WTC11 (cell line): ENCODE data around the gene WDR38. TPM values are rescaled to one million over a fixed set of nuclear protein-coding genes. Genes with fewer than 3 reads are reported as not detected.

Experiments used
- ATF1 ChIP-seq: sonication (generic); formaldehyde crosslinking; IDR thresholded peaks from 2 replicates; pipeline ENCODE4 v1.8.1; 2023; ENCODE audit warnings: mild to moderate bottlenecking, moderate library complexity, missing genetic modification reagents
- ELF4 ChIP-seq: sonication (generic); formaldehyde crosslinking; IDR thresholded peaks from 2 replicates; pipeline ENCODE4 v1.8.1; 2022; ENCODE audit warnings: low read depth, mild to moderate bottlenecking, moderate library complexity, missing genetic modification reagents
- ESRRA ChIP-seq: sonication (generic); formaldehyde crosslinking; IDR thresholded peaks from 2 replicates; pipeline ENCODE4 v1.8.1; 2022; ENCODE audit warnings: mild to moderate bottlenecking, missing genetic modification reagents, borderline replicate concordance
- ETV6 ChIP-seq: sonication (generic); formaldehyde crosslinking; IDR thresholded peaks from 2 replicates; pipeline ENCODE4 v1.8.1; 2022; ENCODE audit warnings: mild to moderate bottlenecking, missing genetic modification reagents
- FOXJ3 ChIP-seq: sonication (generic); formaldehyde crosslinking; IDR thresholded peaks from 2 replicates; pipeline ENCODE4 v1.9.0; 2021; ENCODE audit warnings: missing genetic modification reagents, mild to moderate bottlenecking, borderline replicate concordance
- FOXP1 ChIP-seq: sonication (generic); formaldehyde crosslinking; IDR thresholded peaks from 2 replicates; pipeline ENCODE4 v1.8.0; 2022; ENCODE audit warnings: missing genetic modification reagents, mild to moderate bottlenecking, moderate library complexity, borderline replicate concordance
- GABPB1 ChIP-seq: sonication (generic); formaldehyde crosslinking; IDR thresholded peaks from 2 replicates; pipeline ENCODE4 v1.8.1; 2023; ENCODE audit warnings: mild to moderate bottlenecking, missing genetic modification reagents
- GTF2I ChIP-seq: fragments of 250-450 bp; sonication (Bioruptor Pico); conservative IDR thresholded peaks from 2 replicates; pipeline ENCODE4 v1.4.0; 2021; ENCODE audit warnings: mild to moderate bottlenecking
- IRF2 ChIP-seq: sonication (generic); formaldehyde crosslinking; IDR thresholded peaks from 2 replicates; pipeline ENCODE4 v1.8.0; 2022; ENCODE audit warnings: low read depth, missing genetic modification reagents, borderline replicate concordance
- JUN ChIP-seq: sonication (generic); formaldehyde crosslinking; IDR thresholded peaks from 2 replicates; pipeline ENCODE4 v1.8.0; 2023; ENCODE audit warnings: mild to moderate bottlenecking, missing genetic modification reagents
- MXD4 ChIP-seq: fragments of 250-450 bp; sonication (Bioruptor Pico); IDR thresholded peaks from 2 replicates; pipeline ENCODE4 v1.8.0; 2021; ENCODE audit warnings: mild to moderate bottlenecking, moderate library complexity, borderline replicate concordance
- NFE2L1 ChIP-seq: sonication (generic); formaldehyde crosslinking; IDR thresholded peaks from 2 replicates; pipeline ENCODE4 v1.8.1; 2023; ENCODE audit warnings: missing genetic modification reagents
- NR1H2 ChIP-seq: sonication (generic); formaldehyde crosslinking; IDR thresholded peaks from 2 replicates; pipeline ENCODE4 v1.9.0; 2021; ENCODE audit warnings: mild to moderate bottlenecking, moderate library complexity, missing genetic modification reagents
- NR2C2 ChIP-seq: sonication (generic); formaldehyde crosslinking; IDR thresholded peaks from 2 replicates; pipeline ENCODE4 v1.8.0; 2022; ENCODE audit warnings: mild to moderate bottlenecking, missing genetic modification reagents
- RORB ChIP-seq: fragments of 250-450 bp; sonication (Bioruptor Pico); IDR thresholded peaks from 2 replicates; pipeline ENCODE4 v1.9.0; 2021; ENCODE audit warnings: mild to moderate bottlenecking
- SMAD3 ChIP-seq: sonication (generic); formaldehyde crosslinking; IDR thresholded peaks from 2 replicates; pipeline ENCODE4 v1.8.0; 2022; ENCODE audit warnings: missing genetic modification reagents, mild to moderate bottlenecking, borderline replicate concordance
- SMAD4 ChIP-seq: sonication (generic); formaldehyde crosslinking; IDR thresholded peaks from 2 replicates; pipeline ENCODE4 v1.8.0; 2022; ENCODE audit warnings: mild to moderate bottlenecking, missing genetic modification reagents
- ZNF138 ChIP-seq: sonication (generic); formaldehyde crosslinking; conservative IDR thresholded peaks from 2 replicates; pipeline ENCODE4 v1.8.1; 2022; ENCODE audit warnings: mild to moderate bottlenecking, moderate library complexity, missing genetic modification reagents
- ZNF396 ChIP-seq: fragments of 250-450 bp; sonication (Bioruptor Pico); IDR thresholded peaks from 2 replicates; pipeline ENCODE4 v1.8.0; 2021; ENCODE audit warnings: mild to moderate bottlenecking, moderate library complexity, borderline replicate concordance
- ZNF671 ChIP-seq: fragments of 250-450 bp; sonication (Bioruptor Pico); IDR thresholded peaks from 2 replicates; pipeline ENCODE4 v1.8.0; 2021; ENCODE audit warnings: mild to moderate bottlenecking
- total RNA-seq: library from RNA; stranded (reverse); gene quantifications from 3 replicates; pipeline ENCODE4 v1.2.3, GENCODE V29; 2021
- TF ChIP-seq, protein P1 (sequence below): sonication (generic); formaldehyde crosslinking; conservative IDR thresholded peaks from 2 replicates; pipeline ENCODE4 v1.8.1; 2022; ENCODE audit warnings: mild to moderate bottlenecking, missing genetic modification reagents
- TF ChIP-seq, protein P2 (sequence below): fragments of 200-600 bp; IDR thresholded peaks from 2 replicates; pipeline ENCODE4 v1.8.0; 2022; ENCODE audit warnings: antibody characterized with exemption
- TF ChIP-seq, protein P3 (sequence below): sonication (generic); formaldehyde crosslinking; IDR thresholded peaks from 2 replicates; pipeline ENCODE4 v1.8.0; 2022; ENCODE audit warnings: mild to moderate bottlenecking, missing genetic modification reagents
- TF ChIP-seq, protein P4 (sequence below): sonication (generic); formaldehyde crosslinking; IDR thresholded peaks from 2 replicates; pipeline ENCODE4 v1.8.1; 2022; ENCODE audit warnings: mild to moderate bottlenecking, moderate library complexity, missing genetic modification reagents
- TF ChIP-seq, protein P5 (sequence below): sonication (generic); formaldehyde crosslinking; IDR thresholded peaks from 2 replicates; pipeline ENCODE4 v1.8.0; 2022; ENCODE audit warnings: mild to moderate bottlenecking, missing genetic modification reagents
- TF ChIP-seq, protein P6 (sequence below): sonication (generic); formaldehyde crosslinking; conservative IDR thresholded peaks from 2 replicates; pipeline ENCODE4 v1.8.1; 2023; ENCODE audit warnings: mild to moderate bottlenecking, low read depth, missing genetic modification reagents, moderate library complexity
- TF ChIP-seq, protein P7 (sequence below): sonication (generic); formaldehyde crosslinking; IDR thresholded peaks from 2 replicates; pipeline ENCODE4 v1.8.1; 2022; ENCODE audit warnings: low read depth, mild to moderate bottlenecking, moderate library complexity, missing genetic modification reagents, borderline replicate concordance
- TF ChIP-seq, protein P8 (sequence below): sonication (generic); formaldehyde crosslinking; IDR thresholded peaks from 2 replicates; pipeline ENCODE4 v1.8.1; 2023; ENCODE audit warnings: mild to moderate bottlenecking, moderate library complexity, missing genetic modification reagents

The WDR38 gene
- total RNA-seq, 1 experiment from 2014 or later, result not detected

DNA sequence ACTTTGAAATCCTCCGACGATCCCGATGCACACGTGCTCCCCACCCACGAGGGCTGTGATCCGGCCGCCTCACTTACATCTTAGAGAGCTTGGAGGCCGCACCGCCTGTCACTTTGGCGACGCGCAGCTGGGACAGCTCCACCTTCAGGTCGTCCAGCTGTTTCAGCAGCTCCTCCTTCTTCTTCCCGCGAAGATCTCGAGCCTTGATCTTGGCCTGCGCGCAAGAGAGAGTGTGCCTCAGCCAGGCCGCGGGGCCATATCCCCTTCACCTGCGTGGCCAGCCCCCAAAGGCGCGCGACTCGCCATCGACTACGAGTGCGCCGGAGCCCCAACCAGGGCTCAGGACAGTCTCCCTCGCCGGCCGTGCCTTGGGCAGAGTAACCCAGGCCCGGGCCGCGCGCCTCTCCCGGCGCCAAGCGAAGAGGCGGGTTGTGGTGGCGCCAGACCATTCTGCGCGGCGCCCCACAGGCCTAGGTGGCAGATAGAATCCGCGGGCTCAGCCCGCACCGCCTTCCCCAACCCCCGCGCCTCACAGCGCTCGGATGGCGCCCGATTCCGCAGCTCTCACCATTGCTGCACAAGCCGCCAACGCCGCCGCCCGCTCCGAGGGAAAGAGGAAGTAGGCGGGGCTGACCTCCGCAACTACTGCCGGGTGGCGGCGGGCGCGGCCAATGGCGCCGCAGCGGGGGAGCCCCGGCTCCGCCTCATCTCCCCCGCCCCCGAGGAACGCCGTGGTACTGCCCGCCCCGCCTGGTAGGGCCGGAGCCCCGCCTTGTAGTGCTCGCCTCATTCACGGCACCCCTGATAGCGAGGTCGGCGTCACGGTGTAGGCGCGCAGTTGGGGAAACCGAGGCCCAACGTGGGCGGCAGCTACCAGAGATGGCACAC is 8.3 kb downstream of the WDR38 start, which contains the start of the genes ARPC5L and RPL35 (continued):
- TF ChIP-seq, protein P1, sequence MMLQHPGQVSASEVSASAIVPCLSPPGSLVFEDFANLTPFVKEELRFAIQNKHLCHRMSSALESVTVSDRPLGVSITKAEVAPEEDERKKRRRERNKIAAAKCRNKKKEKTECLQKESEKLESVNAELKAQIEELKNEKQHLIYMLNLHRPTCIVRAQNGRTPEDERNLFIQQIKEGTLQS (CRISPR knock-in tag), result no peak
- TF ChIP-seq, protein P2, sequence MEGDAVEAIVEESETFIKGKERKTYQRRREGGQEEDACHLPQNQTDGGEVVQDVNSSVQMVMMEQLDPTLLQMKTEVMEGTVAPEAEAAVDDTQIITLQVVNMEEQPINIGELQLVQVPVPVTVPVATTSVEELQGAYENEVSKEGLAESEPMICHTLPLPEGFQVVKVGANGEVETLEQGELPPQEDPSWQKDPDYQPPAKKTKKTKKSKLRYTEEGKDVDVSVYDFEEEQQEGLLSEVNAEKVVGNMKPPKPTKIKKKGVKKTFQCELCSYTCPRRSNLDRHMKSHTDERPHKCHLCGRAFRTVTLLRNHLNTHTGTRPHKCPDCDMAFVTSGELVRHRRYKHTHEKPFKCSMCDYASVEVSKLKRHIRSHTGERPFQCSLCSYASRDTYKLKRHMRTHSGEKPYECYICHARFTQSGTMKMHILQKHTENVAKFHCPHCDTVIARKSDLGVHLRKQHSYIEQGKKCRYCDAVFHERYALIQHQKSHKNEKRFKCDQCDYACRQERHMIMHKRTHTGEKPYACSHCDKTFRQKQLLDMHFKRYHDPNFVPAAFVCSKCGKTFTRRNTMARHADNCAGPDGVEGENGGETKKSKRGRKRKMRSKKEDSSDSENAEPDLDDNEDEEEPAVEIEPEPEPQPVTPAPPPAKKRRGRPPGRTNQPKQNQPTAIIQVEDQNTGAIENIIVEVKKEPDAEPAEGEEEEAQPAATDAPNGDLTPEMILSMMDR, result no peak
- TF ChIP-seq ZNF396 (CRISPR knock-in tag) (no peak), SMAD3 (CRISPR knock-in tag) (peak; percentile 72; the same call in 1 of the 2 replicates), JUN (CRISPR knock-in tag) (peak; percentile 92), GTF2I (CRISPR knock-in tag) (0 out of 2 replicates have a peak, but pooled peaks have one; percentile 15), SMAD4 (CRISPR knock-in tag) (peak; percentile 75), NR2C2 (CRISPR knock-in tag) (peak; percentile 96), ATF1 (CRISPR knock-in tag) (0 out of 2 replicates have a peak, but pooled peaks have one; percentile 16), ESRRA (CRISPR knock-in tag) (no peak), RORB (no peak), NR1H2 (CRISPR knock-in tag) (no peak), IRF2 (CRISPR knock-in tag) (0 out of 2 replicates have a peak, but pooled peaks have one; percentile 63), ELF4 (peak; percentile 79; the same call in 1 of the 2 replicates), ETV6 (peak; percentile 73), ZNF671 (CRISPR knock-in tag) (no peak), FOXJ3 (CRISPR knock-in tag) (no peak), NFE2L1 (CRISPR knock-in tag) (no peak), ZNF138 (CRISPR knock-in tag) (no peak), FOXP1 (CRISPR knock-in tag) (peak; percentile 90), MXD4 (no peak), GABPB1 (CRISPR knock-in tag) (peak; percentile 84)
- TF ChIP-seq, protein P3, sequence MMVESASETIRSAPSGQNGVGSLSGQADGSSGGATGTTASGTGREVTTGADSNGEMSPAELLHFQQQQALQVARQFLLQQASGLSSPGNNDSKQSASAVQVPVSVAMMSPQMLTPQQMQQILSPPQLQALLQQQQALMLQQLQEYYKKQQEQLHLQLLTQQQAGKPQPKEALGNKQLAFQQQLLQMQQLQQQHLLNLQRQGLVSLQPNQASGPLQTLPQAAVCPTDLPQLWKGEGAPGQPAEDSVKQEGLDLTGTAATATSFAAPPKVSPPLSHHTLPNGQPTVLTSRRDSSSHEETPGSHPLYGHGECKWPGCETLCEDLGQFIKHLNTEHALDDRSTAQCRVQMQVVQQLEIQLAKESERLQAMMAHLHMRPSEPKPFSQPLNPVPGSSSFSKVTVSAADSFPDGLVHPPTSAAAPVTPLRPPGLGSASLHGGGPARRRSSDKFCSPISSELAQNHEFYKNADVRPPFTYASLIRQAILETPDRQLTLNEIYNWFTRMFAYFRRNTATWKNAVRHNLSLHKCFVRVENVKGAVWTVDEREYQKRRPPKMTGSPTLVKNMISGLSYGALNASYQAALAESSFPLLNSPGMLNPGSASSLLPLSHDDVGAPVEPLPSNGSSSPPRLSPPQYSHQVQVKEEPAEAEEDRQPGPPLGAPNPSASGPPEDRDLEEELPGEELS, result 0 out of 2 replicates have a peak, but pooled peaks have one; percentile 50
- TF ChIP-seq, protein P4, sequence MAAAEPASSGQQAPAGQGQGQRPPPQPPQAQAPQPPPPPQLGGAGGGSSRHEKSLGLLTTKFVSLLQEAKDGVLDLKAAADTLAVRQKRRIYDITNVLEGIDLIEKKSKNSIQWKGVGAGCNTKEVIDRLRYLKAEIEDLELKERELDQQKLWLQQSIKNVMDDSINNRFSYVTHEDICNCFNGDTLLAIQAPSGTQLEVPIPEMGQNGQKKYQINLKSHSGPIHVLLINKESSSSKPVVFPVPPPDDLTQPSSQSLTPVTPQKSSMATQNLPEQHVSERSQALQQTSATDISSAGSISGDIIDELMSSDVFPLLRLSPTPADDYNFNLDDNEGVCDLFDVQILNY (CRISPR knock-in tag), result peak; percentile 90
- TF ChIP-seq, protein P5, sequence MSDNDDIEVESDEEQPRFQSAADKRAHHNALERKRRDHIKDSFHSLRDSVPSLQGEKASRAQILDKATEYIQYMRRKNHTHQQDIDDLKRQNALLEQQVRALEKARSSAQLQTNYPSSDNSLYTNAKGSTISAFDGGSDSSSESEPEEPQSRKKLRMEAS, result peak; percentile 88
- TF ChIP-seq, protein P6, sequence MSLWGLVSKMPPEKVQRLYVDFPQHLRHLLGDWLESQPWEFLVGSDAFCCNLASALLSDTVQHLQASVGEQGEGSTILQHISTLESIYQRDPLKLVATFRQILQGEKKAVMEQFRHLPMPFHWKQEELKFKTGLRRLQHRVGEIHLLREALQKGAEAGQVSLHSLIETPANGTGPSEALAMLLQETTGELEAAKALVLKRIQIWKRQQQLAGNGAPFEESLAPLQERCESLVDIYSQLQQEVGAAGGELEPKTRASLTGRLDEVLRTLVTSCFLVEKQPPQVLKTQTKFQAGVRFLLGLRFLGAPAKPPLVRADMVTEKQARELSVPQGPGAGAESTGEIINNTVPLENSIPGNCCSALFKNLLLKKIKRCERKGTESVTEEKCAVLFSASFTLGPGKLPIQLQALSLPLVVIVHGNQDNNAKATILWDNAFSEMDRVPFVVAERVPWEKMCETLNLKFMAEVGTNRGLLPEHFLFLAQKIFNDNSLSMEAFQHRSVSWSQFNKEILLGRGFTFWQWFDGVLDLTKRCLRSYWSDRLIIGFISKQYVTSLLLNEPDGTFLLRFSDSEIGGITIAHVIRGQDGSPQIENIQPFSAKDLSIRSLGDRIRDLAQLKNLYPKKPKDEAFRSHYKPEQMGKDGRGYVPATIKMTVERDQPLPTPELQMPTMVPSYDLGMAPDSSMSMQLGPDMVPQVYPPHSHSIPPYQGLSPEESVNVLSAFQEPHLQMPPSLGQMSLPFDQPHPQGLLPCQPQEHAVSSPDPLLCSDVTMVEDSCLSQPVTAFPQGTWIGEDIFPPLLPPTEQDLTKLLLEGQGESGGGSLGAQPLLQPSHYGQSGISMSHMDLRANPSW (CRISPR knock-in tag), result 0 out of 2 replicates have a peak, but pooled peaks have one; percentile 59
- TF ChIP-seq, protein P7, sequence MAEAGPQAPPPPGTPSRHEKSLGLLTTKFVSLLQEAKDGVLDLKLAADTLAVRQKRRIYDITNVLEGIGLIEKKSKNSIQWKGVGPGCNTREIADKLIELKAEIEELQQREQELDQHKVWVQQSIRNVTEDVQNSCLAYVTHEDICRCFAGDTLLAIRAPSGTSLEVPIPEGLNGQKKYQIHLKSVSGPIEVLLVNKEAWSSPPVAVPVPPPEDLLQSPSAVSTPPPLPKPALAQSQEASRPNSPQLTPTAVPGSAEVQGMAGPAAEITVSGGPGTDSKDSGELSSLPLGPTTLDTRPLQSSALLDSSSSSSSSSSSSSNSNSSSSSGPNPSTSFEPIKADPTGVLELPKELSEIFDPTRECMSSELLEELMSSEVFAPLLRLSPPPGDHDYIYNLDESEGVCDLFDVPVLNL (CRISPR knock-in tag), result no peak
- TF ChIP-seq, protein P8, sequence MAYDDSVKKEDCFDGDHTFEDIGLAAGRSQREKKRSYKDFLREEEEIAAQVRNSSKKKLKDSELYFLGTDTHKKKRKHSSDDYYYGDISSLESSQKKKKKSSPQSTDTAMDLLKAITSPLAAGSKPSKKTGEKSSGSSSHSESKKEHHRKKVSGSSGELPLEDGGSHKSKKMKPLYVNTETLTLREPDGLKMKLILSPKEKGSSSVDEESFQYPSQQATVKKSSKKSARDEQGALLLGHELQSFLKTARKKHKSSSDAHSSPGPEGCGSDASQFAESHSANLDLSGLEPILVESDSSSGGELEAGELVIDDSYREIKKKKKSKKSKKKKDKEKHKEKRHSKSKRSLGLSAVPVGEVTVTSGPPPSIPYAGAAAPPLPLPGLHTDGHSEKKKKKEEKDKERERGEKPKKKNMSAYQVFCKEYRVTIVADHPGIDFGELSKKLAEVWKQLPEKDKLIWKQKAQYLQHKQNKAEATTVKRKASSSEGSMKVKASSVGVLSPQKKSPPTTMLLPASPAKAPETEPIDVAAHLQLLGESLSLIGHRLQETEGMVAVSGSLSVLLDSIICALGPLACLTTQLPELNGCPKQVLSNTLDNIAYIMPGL, result peak; percentile 96
